Mesenchymal stem cell (in vitro differentiated cells and primary cell): Measurements from ENCODE around the gene ARHGEF33.

Experiments
- DNase-seq: peaks from one replicate; pipeline ENCODE4 v3.0.0-alpha.2; 2013
- H2AFZ ChIP-seq: one replicate; pipeline ENCODE4 v1.6.1; 2013; ENCODE audit warnings: low read depth, mild to moderate bottlenecking, control low read depth, inconsistent platforms, low read length, moderate library complexity
- H2AK5ac ChIP-seq: 2 replicates; pipeline ENCODE4 v1.6.1; 2013; ENCODE audit warnings: low read length, moderate library complexity, mild to moderate bottlenecking, inconsistent platforms; ENCODE audit not compliant: severe bottlenecking
- H2BK120ac ChIP-seq: one replicate; pipeline ENCODE4 v1.6.1; 2013; ENCODE audit warnings: low read depth, mild to moderate bottlenecking, inconsistent platforms, low read length, moderate library complexity
- H2BK12ac ChIP-seq, 2 experiments: one replicate each; pipeline ENCODE4 v1.6.1; 2013; ENCODE audit warnings: inconsistent platforms in 2 of 2, low read length in 2 of 2, mild to moderate bottlenecking in 2 of 2, moderate library complexity in 2 of 2, control low read depth in 1 of 2
- H2BK15ac ChIP-seq: one replicate; pipeline ENCODE4 v1.6.1; 2013; ENCODE audit warnings: mild to moderate bottlenecking, low read depth, inconsistent platforms; ENCODE audit not compliant: poor library complexity, severe bottlenecking
- H2BK5ac ChIP-seq: 2 replicates; pipeline ENCODE4 v1.6.1; 2013; ENCODE audit warnings: low read depth, mild to moderate bottlenecking, low read length, control low read depth, inconsistent platforms; ENCODE audit not compliant: poor library complexity, severe bottlenecking
- H3K14ac ChIP-seq, 2 experiments: one replicate each; pipeline ENCODE4 v1.6.1; 2013; ENCODE audit warnings: inconsistent platforms in 2 of 2, low read length in 2 of 2, control low read depth in 1 of 2, mild to moderate bottlenecking in 1 of 2, moderate library complexity in 1 of 2
- H3K18ac ChIP-seq, 2 experiments: one replicate each; pipeline ENCODE4 v1.6.1; 2013; ENCODE audit warnings: inconsistent platforms in 2 of 2, low read length in 2 of 2, control low read depth in 1 of 2, low read depth in 1 of 2, mild to moderate bottlenecking in 1 of 2
- H3K23ac ChIP-seq, 2 experiments: one replicate each; pipeline ENCODE4 v1.6.1; 2013; ENCODE audit warnings: inconsistent platforms in 2 of 2, low read length in 2 of 2, mild to moderate bottlenecking in 2 of 2, moderate library complexity in 2 of 2, control low read depth in 1 of 2
- H3K27ac ChIP-seq: 2 replicates; pipeline ENCODE4 v1.5.1; 2013; ENCODE audit warnings: mild to moderate bottlenecking, moderate library complexity, low read length, control low read depth, inconsistent platforms; ENCODE audit not compliant: poor library complexity, severe bottlenecking
- H3K27me3 ChIP-seq, 2 experiments: 2 replicates each; pipeline versions ENCODE4 v1.6.1 to v1.7.0; 2013; ENCODE audit warnings: low read length in 2 of 2, mild to moderate bottlenecking in 2 of 2, moderate library complexity in 2 of 2, control low read depth in 1 of 2, inconsistent platforms in 1 of 2; ENCODE audit not compliant: control insufficient read depth in 1 of 2, insufficient read depth in 1 of 2
- H3K36me3 ChIP-seq, 2 experiments: 2 replicates each; pipeline versions ENCODE4 v1.6.1 to v1.7.0; 2013; ENCODE audit warnings: low read length in 2 of 2, control low read depth in 1 of 2, inconsistent platforms in 1 of 2, low read depth in 1 of 2, mild to moderate bottlenecking in 1 of 2; ENCODE audit not compliant: insufficient read depth in 2 of 2, control insufficient read depth in 1 of 2
- H3K4ac ChIP-seq, 2 experiments: one replicate each; pipeline ENCODE4 v1.6.1; 2013; ENCODE audit warnings: inconsistent platforms in 2 of 2, low read length in 2 of 2, mild to moderate bottlenecking in 2 of 2, moderate library complexity in 2 of 2, control low read depth in 1 of 2, low read depth in 1 of 2
- H3K4me1 ChIP-seq: 2 replicates; pipeline ENCODE4 v1.6.1; 2013; ENCODE audit warnings: low read depth, low read length, control low read depth; ENCODE audit not compliant: control insufficient read depth, insufficient read depth
- H3K4me2 ChIP-seq: 2 replicates; pipeline ENCODE4 v1.6.1; 2013; ENCODE audit warnings: low read length, mild to moderate bottlenecking, inconsistent platforms; ENCODE audit not compliant: poor library complexity, severe bottlenecking
- H3K4me3 ChIP-seq, 2 experiments: 2 replicates each; pipeline versions ENCODE4 v1.5.1 to v1.7.0; 2013; ENCODE audit warnings: low read length in 2 of 2, mild to moderate bottlenecking in 2 of 2, control low read depth in 1 of 2, low read depth in 1 of 2; ENCODE audit not compliant: insufficient read depth in 1 of 2
- H3K79me1 ChIP-seq: replicated peaks from 2 replicates; pipeline ENCODE4 v1.6.1; 2013; ENCODE audit warnings: mild to moderate bottlenecking, control low read depth, low read length, inconsistent platforms; ENCODE audit not compliant: poor library complexity, severe bottlenecking
- H3K9ac ChIP-seq: 2 replicates; pipeline ENCODE4 v1.7.0; 2013; ENCODE audit warnings: mild to moderate bottlenecking, low read length, moderate library complexity
- H3K9me3 ChIP-seq: 2 replicates; pipeline ENCODE4 v1.7.0; 2013; ENCODE audit warnings: mild to moderate bottlenecking, low read length; ENCODE audit not compliant: control insufficient read depth
- H4K8ac ChIP-seq: one replicate; pipeline ENCODE4 v1.6.1; 2013; ENCODE audit warnings: inconsistent platforms, mild to moderate bottlenecking, low read length, moderate library complexity
- H4K91ac ChIP-seq: one replicate; pipeline ENCODE4 v1.6.1; 2013; ENCODE audit warnings: mild to moderate bottlenecking, low read length, inconsistent platforms
- WGBS: methylation state at CpG from one replicate; pipeline ENCODE4 v1.1.7; 2013; ENCODE audit warnings: mixed read lengths; 5-methylcytosine and 5-hydroxymethylcytosine counted together

The ARHGEF33 gene

DNA sequence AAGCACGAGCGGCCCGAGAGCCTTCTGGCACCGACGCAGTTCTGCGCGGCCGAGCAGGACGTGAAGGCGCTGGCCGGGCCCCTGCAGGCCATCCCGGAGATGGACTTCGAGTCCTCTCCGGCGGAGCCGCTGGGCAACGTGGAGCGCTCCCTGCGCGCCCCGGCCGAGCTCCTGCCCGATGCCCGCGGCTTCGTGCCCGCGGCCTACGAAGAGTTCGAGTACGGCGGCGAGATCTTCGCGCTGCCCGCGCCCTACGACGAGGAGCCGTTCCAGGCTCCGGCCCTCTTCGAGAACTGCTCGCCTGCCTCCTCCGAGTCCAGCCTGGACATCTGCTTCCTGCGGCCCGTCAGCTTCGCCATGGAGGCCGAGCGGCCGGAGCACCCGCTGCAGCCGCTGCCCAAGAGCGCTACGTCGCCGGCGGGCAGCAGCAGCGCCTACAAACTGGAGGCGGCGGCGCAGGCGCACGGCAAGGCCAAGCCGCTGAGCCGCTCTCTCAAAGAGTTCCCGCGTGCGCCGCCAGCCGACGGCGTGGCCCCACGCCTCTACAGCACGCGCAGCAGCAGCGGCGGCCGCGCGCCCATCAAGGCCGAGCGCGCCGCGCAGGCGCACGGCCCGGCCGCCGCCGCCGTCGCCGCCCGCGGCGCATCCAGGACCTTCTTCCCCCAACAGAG, 70.4 kb downstream of the ARHGEF33 start:
- H3K36me3 ChIP-seq: peaks cover 0 to 4% of the 10 kb centered on the region in 2 experiments
- WGBS: 75% methylated on average over 59 of the region's 97 CpGs
- no peaks in the 10 kb centered on the region for H3K9me3 ChIP-seq
- DNase-seq: peak; percentile 77
- no peak overlapping the region for H3K23ac ChIP-seq
- H3K14ac ChIP-seq: no peak overlapping the region
- peaks cover 0 to 4% of the 10 kb centered on the region in 2 experiments for H3K27me3 ChIP-seq
- H2BK5ac ChIP-seq: no peak overlapping the region
- no peak overlapping the region for H3K27ac ChIP-seq
- peak overlapping the region; percentile 36 for H2BK15ac ChIP-seq
- peak overlapping the region; percentile 45 to 68 for H3K4me3 ChIP-seq
- peak overlapping the region; percentile 91 for H4K8ac ChIP-seq
- peak overlapping the region; percentile 40 for H3K9ac ChIP-seq
- peaks cover 7% of the 10 kb centered on the region for H3K4me1 ChIP-seq
- H4K91ac ChIP-seq: peak overlapping the region; percentile 78
- no peak overlapping the region for H2BK12ac ChIP-seq
- no peak overlapping the region for H3K4ac ChIP-seq
- peak overlapping the region; percentile 11 to 77 for H3K18ac ChIP-seq
- H2BK120ac ChIP-seq: peak overlapping the region; percentile 37
- no peaks in the 10 kb centered on the region for H3K79me1 ChIP-seq
- peak overlapping the region; percentile 62 for H3K4me2 ChIP-seq
- peak overlapping the region; percentile 75 for H2AFZ ChIP-seq
- H2AK5ac ChIP-seq: no peak overlapping the region

DNA sequence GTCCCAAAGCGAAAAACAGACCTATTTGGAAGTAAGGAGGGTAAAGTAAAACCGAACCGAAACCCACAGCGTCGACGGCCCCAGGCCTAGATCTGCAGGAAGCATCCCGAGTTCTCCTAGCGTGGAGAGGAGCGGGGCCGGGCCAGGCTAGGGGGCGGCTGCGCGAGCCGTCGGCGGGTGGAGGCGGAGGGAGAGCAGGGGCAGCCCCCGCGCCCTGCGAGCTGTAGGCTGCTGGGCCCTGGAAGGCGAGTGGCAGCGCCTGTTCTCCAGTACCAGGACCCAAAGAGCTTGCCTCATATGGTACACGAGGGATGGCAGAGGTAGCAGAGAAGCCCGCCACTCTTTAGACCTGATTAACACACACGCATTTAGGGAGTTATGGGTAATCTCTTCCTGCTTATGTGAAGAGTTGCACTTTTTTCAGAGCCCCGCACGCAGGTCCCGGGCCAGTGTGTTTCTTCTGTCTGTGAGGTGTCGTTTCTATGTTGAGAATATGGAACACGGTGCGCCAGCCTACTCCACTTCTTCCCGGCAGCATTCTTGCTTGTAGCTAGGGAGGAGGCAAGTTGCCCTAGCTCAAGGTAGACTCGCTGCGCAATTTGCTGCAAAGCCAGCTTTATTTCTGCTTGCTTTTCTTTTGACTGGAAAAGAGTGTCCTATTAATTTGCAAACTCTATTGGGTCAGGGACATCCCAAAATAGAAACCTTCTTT, 71.1 kb downstream of the ARHGEF33 start:
- no peak for DNase-seq
- H3K4me3 ChIP-seq: peak overlapping the region; percentile 40 to 60
- H2BK15ac ChIP-seq: no peak overlapping the region
- peak overlapping the region; percentile 29 for H3K4me2 ChIP-seq
- no peaks in the 10 kb centered on the region for H3K9me3 ChIP-seq
- H4K91ac ChIP-seq: peak overlapping the region; percentile 78
- H3K23ac ChIP-seq: no peak overlapping the region
- H3K79me1 ChIP-seq: no peaks in the 10 kb centered on the region
- peaks cover 0 to 4% of the 10 kb centered on the region in 2 experiments for H3K27me3 ChIP-seq
- peaks cover 0 to 4% of the 10 kb centered on the region in 2 experiments for H3K36me3 ChIP-seq
- H2BK5ac ChIP-seq: no peak overlapping the region
- peak overlapping the region; percentile 37 for H2BK120ac ChIP-seq
- H2AFZ ChIP-seq: peak overlapping the region; percentile 75
- H3K27ac ChIP-seq: no peak overlapping the region
- H4K8ac ChIP-seq: peak overlapping the region; percentile 91
- H3K4me1 ChIP-seq: peaks cover 7% of the 10 kb centered on the region
- peak overlapping the region; percentile 11 to 77 for H3K18ac ChIP-seq
- no peak overlapping the region for H3K9ac ChIP-seq
- no peak overlapping the region for H3K4ac ChIP-seq
- no peak overlapping the region for H2AK5ac ChIP-seq
- WGBS: 61% methylated on average over 30 of the region's 34 CpGs
- H2BK12ac ChIP-seq: no peak overlapping the region
- H3K14ac ChIP-seq: peak overlapping the region in 1 of 2 experiments; percentile 26

DNA sequence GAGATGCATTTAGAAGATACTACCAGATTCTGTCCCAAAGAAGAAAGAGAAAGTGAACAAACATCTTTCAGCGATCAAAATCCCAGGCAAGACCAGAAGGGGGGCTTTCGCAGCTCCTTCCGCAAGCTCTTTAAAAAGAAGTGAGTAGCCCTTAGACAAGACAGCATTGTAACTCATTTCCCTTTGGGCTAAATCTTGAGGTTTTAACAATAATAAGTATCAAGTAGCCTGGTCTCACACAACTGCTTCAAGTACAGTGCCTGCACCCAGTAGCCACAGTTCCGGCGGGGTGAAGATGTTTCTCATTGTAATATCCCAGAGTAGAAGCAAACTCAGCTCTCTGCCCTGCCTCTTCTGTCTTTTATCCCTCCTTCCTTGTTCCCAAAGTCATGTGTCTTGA, 76.3 kb downstream of the ARHGEF33 start:
- no peaks in the 10 kb centered on the region for H3K79me1 ChIP-seq
- no peak overlapping the region for H3K18ac ChIP-seq
- no peaks in the 10 kb centered on the region for H3K9me3 ChIP-seq
- no peak overlapping the region for H3K27ac ChIP-seq
- no peak overlapping the region for H2BK120ac ChIP-seq
- H4K8ac ChIP-seq: no peak overlapping the region
- no peak overlapping the region for H2AK5ac ChIP-seq
- H3K4ac ChIP-seq: no peak overlapping the region
- H3K9ac ChIP-seq: no peak overlapping the region
- no peak overlapping the region for H2AFZ ChIP-seq
- no peak overlapping the region for H3K4me2 ChIP-seq
- no peak for DNase-seq
- H3K36me3 ChIP-seq: peaks cover 3 to 4% of the 10 kb centered on the region in 2 experiments
- no peak overlapping the region for H3K14ac ChIP-seq
- 100% methylated on average over 3 of the region's 5 CpGs for WGBS
- no peaks in the 10 kb centered on the region for H3K27me3 ChIP-seq
- H4K91ac ChIP-seq: no peak overlapping the region
- no peak overlapping the region for H2BK15ac ChIP-seq
- no peak overlapping the region for H2BK12ac ChIP-seq
- no peak overlapping the region for H3K4me3 ChIP-seq
- H2BK5ac ChIP-seq: no peak overlapping the region
- H3K4me1 ChIP-seq: no peaks in the 10 kb centered on the region
- H3K23ac ChIP-seq: no peak overlapping the region

DNA sequence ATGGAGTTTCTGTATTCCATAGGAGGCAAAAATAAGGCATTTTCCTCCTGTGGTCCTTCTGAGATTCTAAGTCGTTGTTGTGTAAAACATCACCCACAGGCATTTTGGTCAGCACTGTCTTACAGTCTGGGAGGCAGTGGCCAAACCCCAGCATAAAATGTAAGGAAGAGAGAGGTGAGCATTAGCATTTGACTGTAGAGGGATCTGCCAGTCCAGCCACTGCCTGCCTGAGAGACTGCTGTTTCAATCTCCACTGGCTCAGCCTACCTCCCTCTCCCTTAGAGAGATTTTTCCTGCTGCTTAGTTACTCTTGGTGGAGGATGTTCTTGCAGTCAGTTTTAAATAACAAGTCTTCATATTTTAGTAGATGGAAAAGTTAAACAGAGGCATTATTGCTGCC, 77.0 kb downstream of the ARHGEF33 start:
- no peak overlapping the region for H3K9ac ChIP-seq
- peaks cover 3 to 4% of the 10 kb centered on the region in 2 experiments for H3K36me3 ChIP-seq
- H2AK5ac ChIP-seq: no peak overlapping the region
- H4K8ac ChIP-seq: no peak overlapping the region
- no peaks in the 10 kb centered on the region for H3K79me1 ChIP-seq
- H3K18ac ChIP-seq: no peak overlapping the region
- H3K23ac ChIP-seq: no peak overlapping the region
- WGBS: 95% methylated on average over 1 of the region's 1 CpG
- no peak overlapping the region for H2AFZ ChIP-seq
- H3K14ac ChIP-seq: no peak overlapping the region
- H2BK5ac ChIP-seq: no peak overlapping the region
- no peaks in the 10 kb centered on the region for H3K9me3 ChIP-seq
- no peak overlapping the region for H3K27ac ChIP-seq
- no peak overlapping the region for H2BK15ac ChIP-seq
- H4K91ac ChIP-seq: no peak overlapping the region
- H2BK120ac ChIP-seq: no peak overlapping the region
- H2BK12ac ChIP-seq: no peak overlapping the region
- H3K4me2 ChIP-seq: no peak overlapping the region
- no peak overlapping the region for H3K4ac ChIP-seq
- no peak for DNase-seq
- no peaks in the 10 kb centered on the region for H3K4me1 ChIP-seq
- no peak overlapping the region for H3K4me3 ChIP-seq
- H3K27me3 ChIP-seq: no peaks in the 10 kb centered on the region
